H9 (cell line): ENCODE data around the gene CACNB2. TPM values are rescaled to one million over a fixed set of nuclear protein-coding genes. Genes with fewer than 3 reads are reported as not detected.

ENCODE experiments used
- DNase-seq: peaks from one replicate; pipeline ENCODE4 v3.0.0-alpha.2; 2017
- H2AFZ ChIP-seq: one replicate; pipeline ENCODE4 v1.6.1; 2013; ENCODE audit warnings: mild to moderate bottlenecking, low read length, control low read depth, moderate library complexity
- H2AK5ac ChIP-seq: 2 replicates; pipeline ENCODE4 v1.6.1; 2013; ENCODE audit warnings: low read length, control low read depth, mixed read lengths; ENCODE audit not compliant: insufficient read length
- H2BK120ac ChIP-seq: one replicate; pipeline ENCODE4 v1.6.1; 2013; ENCODE audit warnings: low read depth, mild to moderate bottlenecking, low read length, control low read depth, inconsistent platforms; ENCODE audit not compliant: poor library complexity, severe bottlenecking
- H2BK12ac ChIP-seq: 2 replicates; pipeline ENCODE4 v1.6.1; 2013; ENCODE audit warnings: low read length, control low read depth, mixed read lengths, low read depth; ENCODE audit not compliant: insufficient read length
- H2BK15ac ChIP-seq: 2 replicates; pipeline ENCODE4 v1.6.1; 2013; ENCODE audit warnings: low read depth, low read length, control low read depth
- H2BK20ac ChIP-seq: one replicate; pipeline ENCODE4 v1.6.1; 2013; ENCODE audit warnings: low read depth, mild to moderate bottlenecking, low read length, control low read depth, inconsistent platforms; ENCODE audit not compliant: poor library complexity, severe bottlenecking
- H2BK5ac ChIP-seq: 2 replicates; pipeline ENCODE4 v1.6.1; 2013; ENCODE audit warnings: low read length, control low read depth, mixed read lengths; ENCODE audit not compliant: insufficient read length
- H3K14ac ChIP-seq: 2 replicates; pipeline ENCODE4 v1.6.1; 2013; ENCODE audit warnings: low read length, control low read depth; ENCODE audit not compliant: insufficient read depth
- H3K18ac ChIP-seq: 2 replicates; pipeline ENCODE4 v1.6.1; 2013; ENCODE audit warnings: low read depth, mild to moderate bottlenecking, mixed read lengths, low read length, control low read depth; ENCODE audit not compliant: insufficient read length
- H3K23ac ChIP-seq: 2 replicates; pipeline ENCODE4 v1.6.1; 2013; ENCODE audit warnings: low read length, control low read depth, mixed read lengths, low read depth; ENCODE audit not compliant: insufficient read length
- H3K23me2 ChIP-seq: 2 replicates; pipeline ENCODE4 v1.6.1; 2013; ENCODE audit warnings: low read depth, mild to moderate bottlenecking, mixed read lengths, low read length, control low read depth; ENCODE audit not compliant: insufficient read length, poor library complexity, severe bottlenecking
- H3K27ac ChIP-seq: 2 replicates; pipeline ENCODE4 v1.5.1; 2013; ENCODE audit warnings: low read length, control low read depth, mixed read lengths, low read depth; ENCODE audit not compliant: insufficient read length
- H3K27me3 ChIP-seq: 2 replicates; pipeline ENCODE4 v1.6.1; 2013; ENCODE audit warnings: low read length, control low read depth, inconsistent platforms; ENCODE audit not compliant: insufficient read depth
- H3K4ac ChIP-seq: 2 replicates; pipeline ENCODE4 v1.6.1; 2013; ENCODE audit warnings: low read depth, mild to moderate bottlenecking, control low read depth, inconsistent platforms, low read length, moderate library complexity
- H3K4me1 ChIP-seq: 2 replicates; pipeline ENCODE4 v1.6.1; 2013; ENCODE audit warnings: low read length, control low read depth, inconsistent platforms; ENCODE audit not compliant: insufficient read depth
- H3K4me2 ChIP-seq: 2 replicates; pipeline ENCODE4 v1.6.1; 2013; ENCODE audit warnings: low read length, control low read depth, mixed read lengths; ENCODE audit not compliant: insufficient read length, insufficient read depth
- H3K56ac ChIP-seq: 2 replicates; pipeline ENCODE4 v1.6.1; 2013; ENCODE audit warnings: low read depth, mild to moderate bottlenecking, mixed read lengths, low read length, control low read depth; ENCODE audit not compliant: insufficient read length
- H3K79me1 ChIP-seq: 2 replicates; pipeline ENCODE4 v1.6.1; 2013; ENCODE audit warnings: low read depth, mild to moderate bottlenecking, moderate library complexity, low read length, control low read depth, inconsistent platforms; ENCODE audit not compliant: insufficient read depth, poor library complexity, severe bottlenecking
- H3K79me2 ChIP-seq: 2 replicates; pipeline ENCODE4 v1.6.1; 2013; ENCODE audit warnings: low read length, control low read depth, inconsistent platforms; ENCODE audit not compliant: insufficient read depth
- H3K9ac ChIP-seq: 2 replicates; pipeline ENCODE4 v1.6.1; 2013; ENCODE audit warnings: low read length, control low read depth, mixed read lengths; ENCODE audit not compliant: insufficient read length; ENCODE audit errors: extremely low read depth
- H3K9me3 ChIP-seq: one replicate; pipeline ENCODE4 v1.6.1; 2013; ENCODE audit warnings: low read depth, low read length, inconsistent platforms; ENCODE audit not compliant: control insufficient read depth
- H3T11ph ChIP-seq: one replicate; pipeline ENCODE4 v1.6.1; 2013; ENCODE audit warnings: mild to moderate bottlenecking, low read length, control low read depth, inconsistent platforms
- H4K20me1 ChIP-seq: one replicate; pipeline ENCODE4 v1.6.1; 2013; ENCODE audit not compliant: control insufficient read depth, insufficient read length, insufficient read depth
- H4K5ac ChIP-seq: 2 replicates; pipeline ENCODE4 v1.6.1; 2013; ENCODE audit warnings: low read depth, mild to moderate bottlenecking, mixed read lengths, low read length, control low read depth; ENCODE audit not compliant: insufficient read length
- H4K8ac ChIP-seq: replicated peaks from 2 replicates; pipeline ENCODE4 v1.6.1; 2013; ENCODE audit warnings: low read length, control low read depth, mixed read lengths, low read depth; ENCODE audit not compliant: insufficient read length
- H4K91ac ChIP-seq: 2 replicates; pipeline ENCODE4 v1.6.1; 2013; ENCODE audit warnings: low read depth, mild to moderate bottlenecking, moderate library complexity, mixed read lengths, low read length, control low read depth; ENCODE audit not compliant: insufficient read length
- H3K27ac Mint-ChIP-seq, 3 experiments: 2 replicates in 2 of 3; 3 replicates in 1 of 3; pipeline ENCODE4 v1.8.0; 2020 to 2021; ENCODE audit warnings: mixed read lengths in 3 of 3, mild to moderate bottlenecking in 1 of 3, moderate library complexity in 1 of 3
- H3K27me3 Mint-ChIP-seq: 2 replicates; pipeline ENCODE4 v1.8.0; 2021; ENCODE audit warnings: low read depth, mild to moderate bottlenecking, moderate library complexity, mixed read lengths
- H3K36me3 Mint-ChIP-seq, 3 experiments: 2 replicates in 2 of 3; 3 replicates in 1 of 3; pipeline ENCODE4 v1.8.0; 2020 to 2021; ENCODE audit warnings: low read depth in 3 of 3, mixed read lengths in 3 of 3; ENCODE audit not compliant: insufficient read depth in 1 of 3
- H3K4me1 Mint-ChIP-seq, 2 experiments: 2 replicates each; pipeline ENCODE4 v1.8.0; 2020; ENCODE audit warnings: mixed read lengths in 2 of 2
- H3K4me3 Mint-ChIP-seq, 2 experiments: 2 replicates in 1 of 2; 3 replicates in 1 of 2; pipeline ENCODE4 v1.8.0; 2020 to 2021; ENCODE audit warnings: mild to moderate bottlenecking in 2 of 2, mixed read lengths in 2 of 2, moderate library complexity in 1 of 2
- H3K9me3 Mint-ChIP-seq, 2 experiments: 2 replicates in 1 of 2; 3 replicates in 1 of 2; pipeline ENCODE4 v1.8.0; 2020; ENCODE audit warnings: mild to moderate bottlenecking in 2 of 2, mixed read lengths in 2 of 2, moderate library complexity in 1 of 2
- WGBS: extraction: QIAGEN DNeasy Blood & Tissue Kit; methylation state at CpG from one replicate; pipeline ENCODE4 v1.1.7; 2013; ENCODE audit warnings: missing lambda C conversion rate, low lambda C conversion rate, mixed read lengths; ENCODE audit not compliant: insufficient read length; ENCODE audit errors: extremely low coverage; 5-methylcytosine and 5-hydroxymethylcytosine counted together
- total RNA-seq: library from RNA; stranded (reverse); gene quantifications from 2 replicates; pipeline ENCODE4 v1.2.1, GENCODE V29; 2021
- TF ChIP-seq, protein P1 (sequence below): fragments of 200-600 bp; sonication (generic); conservative IDR thresholded peaks from 3 replicates; pipeline ENCODE4 v1.8.0; 2021; ENCODE audit warnings: antibody characterized with exemption, mild to moderate bottlenecking

The CACNB2 gene
- total RNA-seq, 1 experiment from 2014 or later, result 2.6 TPM

DNA sequence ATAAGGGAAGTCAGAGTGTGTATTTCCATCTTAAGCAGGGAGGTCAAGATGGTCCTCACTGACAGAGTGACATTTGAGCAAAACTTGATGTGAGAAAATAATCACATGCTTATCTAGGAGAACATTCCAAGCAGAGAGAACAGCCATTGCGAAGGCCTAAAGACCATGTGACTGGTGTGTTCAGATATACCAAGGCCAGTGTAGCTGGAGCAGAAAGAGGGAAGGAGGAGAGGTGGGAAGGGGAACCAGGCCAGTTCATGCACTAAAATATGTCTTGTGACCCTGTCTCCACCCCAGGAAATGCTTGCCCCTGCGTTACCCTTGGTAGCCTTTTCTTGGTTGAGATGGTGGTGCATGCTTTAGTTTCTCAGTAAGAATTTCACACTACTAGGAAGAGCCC, 77.4 kb downstream of the CACNB2 start:
- Histone ChIP-seq H4K8ac (no peak overlapping the region), H4K20me1 (no peaks in the 10 kb centered on the region), H3K9me3 (no peaks in the 10 kb centered on the region), H4K91ac (no peak overlapping the region), H3K4ac (no peak overlapping the region), H3T11ph (no peak overlapping the region), H2BK120ac (no peak overlapping the region), H3K4me1 (no peaks in the 10 kb centered on the region), H3K14ac (no peak overlapping the region), H3K23ac (no peak overlapping the region), H2BK5ac (no peak overlapping the region), H3K56ac (no peak overlapping the region), H2BK12ac (no peak overlapping the region), H3K27ac (no peak overlapping the region), H3K27me3 (no peaks in the 10 kb centered on the region), H3K79me1 (no peaks in the 10 kb centered on the region), H3K4me2 (no peak overlapping the region), H3K79me2 (no peaks in the 10 kb centered on the region), H2BK20ac (no peak overlapping the region), H2AFZ (no peak overlapping the region), H2AK5ac (no peak overlapping the region), H4K5ac (no peak overlapping the region), H2BK15ac (no peak overlapping the region), H3K18ac (no peak overlapping the region), H3K23me2 (no peaks in the 10 kb centered on the region), H3K9ac (no peak overlapping the region)
- H3K36me3 Mint-ChIP-seq, result no peaks in the 10 kb centered on the region
- no peak overlapping the region; a peak in 1 of 7 replicates for H3K27ac Mint-ChIP-seq
- peaks cover 1% of the 10 kb centered on the region; the same call in 1 of the 2 replicates for H3K27me3 Mint-ChIP-seq
- H3K4me1 Mint-ChIP-seq, result peaks cover 9 to 12% of the 10 kb centered on the region in 2 experiments; a peak in 3 of 4 replicates
- H3K9me3 Mint-ChIP-seq, result no peaks in the 10 kb centered on the region
- TF ChIP-seq, protein P1, sequence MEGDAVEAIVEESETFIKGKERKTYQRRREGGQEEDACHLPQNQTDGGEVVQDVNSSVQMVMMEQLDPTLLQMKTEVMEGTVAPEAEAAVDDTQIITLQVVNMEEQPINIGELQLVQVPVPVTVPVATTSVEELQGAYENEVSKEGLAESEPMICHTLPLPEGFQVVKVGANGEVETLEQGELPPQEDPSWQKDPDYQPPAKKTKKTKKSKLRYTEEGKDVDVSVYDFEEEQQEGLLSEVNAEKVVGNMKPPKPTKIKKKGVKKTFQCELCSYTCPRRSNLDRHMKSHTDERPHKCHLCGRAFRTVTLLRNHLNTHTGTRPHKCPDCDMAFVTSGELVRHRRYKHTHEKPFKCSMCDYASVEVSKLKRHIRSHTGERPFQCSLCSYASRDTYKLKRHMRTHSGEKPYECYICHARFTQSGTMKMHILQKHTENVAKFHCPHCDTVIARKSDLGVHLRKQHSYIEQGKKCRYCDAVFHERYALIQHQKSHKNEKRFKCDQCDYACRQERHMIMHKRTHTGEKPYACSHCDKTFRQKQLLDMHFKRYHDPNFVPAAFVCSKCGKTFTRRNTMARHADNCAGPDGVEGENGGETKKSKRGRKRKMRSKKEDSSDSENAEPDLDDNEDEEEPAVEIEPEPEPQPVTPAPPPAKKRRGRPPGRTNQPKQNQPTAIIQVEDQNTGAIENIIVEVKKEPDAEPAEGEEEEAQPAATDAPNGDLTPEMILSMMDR, result no peak
- DNase-seq, result no peak
- no peak overlapping the region for H3K4me3 Mint-ChIP-seq
- WGBS, result no CpG with 5 or more reads among the region's 2 CpGs
